Vagina (tissue), 2 donors: ENCODE measurements around the gene DHRSX. TPM values are rescaled to one million over a fixed set of nuclear protein-coding genes. Genes with fewer than 3 reads are reported as not detected.
"Not testable (repeated sequence)": the region's sequence is repeated elsewhere in the genome, so short reads cannot be mapped to it uniquely, and the experiment has no call there.

Source experiments
- DNase-seq, 2 donors: peaks; one replicate each; pipeline ENCODE4 v3.0.0-alpha.2; 2017; ENCODE audit errors: extremely low spot score in 2 of 2
- H3K27ac ChIP-seq: fragments of 200-600 bp; sonication (generic); one replicate; pipeline ENCODE4 v1.5.1; 2019
- H3K27me3 ChIP-seq: fragments of 200-600 bp; sonication (generic); one replicate; pipeline ENCODE4 v1.5.1; 2019
- H3K36me3 ChIP-seq, 2 donors: fragments of 200-600 bp; sonication (generic); one replicate each; pipeline ENCODE4 v1.5.1; 2017 to 2019
- H3K4me1 ChIP-seq: fragments of 200-600 bp; sonication (generic); one replicate; pipeline ENCODE4 v1.5.1; 2019
- H3K4me3 ChIP-seq, 2 donors: fragments of 200-600 bp; sonication (generic); 1 replicate in 1 of 2; 2 replicates in 1 of 2; pipeline ENCODE4 v1.5.1; 2016 to 2019
- H3K9me3 ChIP-seq: fragments of 200-600 bp; sonication (generic); one replicate; pipeline ENCODE4 v1.5.1; 2019
- POLR2A ChIP-seq, 2 donors: fragments of 450-650 bp; IDR thresholded peaks; one replicate each; pipeline ENCODE4 v1.6.1; 2017; ENCODE audit warnings: antibody characterized with exemption in 2 of 2, mild to moderate bottlenecking in 2 of 2, moderate library complexity in 2 of 2
- POLR2AphosphoS5 ChIP-seq, 2 donors: sonication (generic); formaldehyde crosslinking; IDR thresholded peaks; one replicate each; pipeline ENCODE4 v1.9.0; 2017; ENCODE audit warnings: antibody characterized with exemption in 2 of 2, mild to moderate bottlenecking in 2 of 2, low read depth in 1 of 2; ENCODE audit not compliant: insufficient read depth in 1 of 2
- intact Hi-C: fragments of 100-400 bp; cut with DNase I; formaldehyde crosslinking; loops from one replicate; pipeline ENCODE4 v1.15.1; 2023
- total RNA-seq: library from RNA; depleted of rRNA; stranded (reverse); fragments of >200 nt; gene quantifications from one replicate; pipeline ENCODE4 v1.2.3, GENCODE V29; 2016
- TF ChIP-seq, protein P1 (sequence below), 3 experiments: fragments of 450-650 bp in 2 of 3; fragments of 200-600 bp in 1 of 3; sonication (generic) in 1 of 3; IDR thresholded peaks; one replicate each; pipeline ENCODE4 v1.5.1; 2017 to 2019; ENCODE audit warnings: antibody characterized with exemption in 3 of 3, mild to moderate bottlenecking in 2 of 3, moderate library complexity in 2 of 3

DHRSX gene
- total RNA-seq, 1 donor from 2014 or later: 26.0 TPM

GRCh38 chrX:2425286-2426071, 75.3 kb downstream of the DHRSX start:
- no peaks in the 10 kb centered on the region for H3K9me3 ChIP-seq
- DNase-seq: no peak
- H3K27ac ChIP-seq: no peak overlapping the region
- no peak overlapping the region for H3K4me3 ChIP-seq
- no peaks in the 10 kb centered on the region for H3K27me3 ChIP-seq
- no peak for TF ChIP-seq POLR2A (IDR thresholded peaks at IDR 0.05)
- TF ChIP-seq POLR2AphosphoS5 (IDR thresholded peaks at IDR 0.05; ENCODE audit: insufficient read depth in 1 of 2, low read depth in 1 of 2): no peak
- TF ChIP-seq, protein P1, sequence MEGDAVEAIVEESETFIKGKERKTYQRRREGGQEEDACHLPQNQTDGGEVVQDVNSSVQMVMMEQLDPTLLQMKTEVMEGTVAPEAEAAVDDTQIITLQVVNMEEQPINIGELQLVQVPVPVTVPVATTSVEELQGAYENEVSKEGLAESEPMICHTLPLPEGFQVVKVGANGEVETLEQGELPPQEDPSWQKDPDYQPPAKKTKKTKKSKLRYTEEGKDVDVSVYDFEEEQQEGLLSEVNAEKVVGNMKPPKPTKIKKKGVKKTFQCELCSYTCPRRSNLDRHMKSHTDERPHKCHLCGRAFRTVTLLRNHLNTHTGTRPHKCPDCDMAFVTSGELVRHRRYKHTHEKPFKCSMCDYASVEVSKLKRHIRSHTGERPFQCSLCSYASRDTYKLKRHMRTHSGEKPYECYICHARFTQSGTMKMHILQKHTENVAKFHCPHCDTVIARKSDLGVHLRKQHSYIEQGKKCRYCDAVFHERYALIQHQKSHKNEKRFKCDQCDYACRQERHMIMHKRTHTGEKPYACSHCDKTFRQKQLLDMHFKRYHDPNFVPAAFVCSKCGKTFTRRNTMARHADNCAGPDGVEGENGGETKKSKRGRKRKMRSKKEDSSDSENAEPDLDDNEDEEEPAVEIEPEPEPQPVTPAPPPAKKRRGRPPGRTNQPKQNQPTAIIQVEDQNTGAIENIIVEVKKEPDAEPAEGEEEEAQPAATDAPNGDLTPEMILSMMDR (IDR thresholded peaks at IDR 0.05): no peak
- H3K4me1 ChIP-seq: no peaks in the 10 kb centered on the region
- intact Hi-C loops: no loop called here
- peaks cover 0 to 5% of the 10 kb centered on the region in 2 donors for H3K36me3 ChIP-seq

DNA sequence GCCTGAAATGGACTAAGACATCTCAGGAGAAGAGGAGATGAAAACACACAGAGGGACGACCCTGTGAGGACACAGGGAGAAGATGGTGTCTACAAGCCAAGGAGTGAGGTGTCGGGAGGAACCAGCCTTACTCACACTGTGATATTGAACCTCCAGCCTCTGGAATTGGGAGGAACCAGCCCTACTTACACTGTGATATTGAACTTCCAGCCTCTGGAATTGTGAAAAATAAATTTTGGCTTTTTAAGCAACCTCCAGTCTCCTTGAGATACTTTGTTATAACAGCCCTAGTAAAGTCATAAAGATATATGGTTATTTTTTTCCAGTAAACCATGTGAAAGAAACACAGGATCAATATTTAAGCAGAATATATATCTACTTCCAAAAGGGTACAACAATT, 76.5 kb downstream of the DHRSX start:
- Histone ChIP-seq H3K27me3 (no peaks in the 10 kb centered on the region), H3K9me3 (no peaks in the 10 kb centered on the region), H3K27ac (no peak overlapping the region), H3K4me1 (no peaks in the 10 kb centered on the region), H3K4me3 (no peak overlapping the region), H3K36me3 (peaks cover 0 to 5% of the 10 kb centered on the region in 2 donors)
- no peak for DNase-seq
- intact Hi-C loops: no loop called here
- TF ChIP-seq POLR2A (IDR thresholded peaks at IDR 0.05) (no peak), POLR2AphosphoS5 (IDR thresholded peaks at IDR 0.05; ENCODE audit: insufficient read depth in 1 of 2, low read depth in 1 of 2) (no peak)
- TF ChIP-seq, protein P1 (IDR thresholded peaks at IDR 0.05): no peak

- Histone ChIP-seq H3K27ac (no peak overlapping the region), H3K36me3 (peaks cover 0 to 5% of the 10 kb centered on the region in 2 donors), H3K4me3 (no peak overlapping the region), H3K4me1 (no peaks in the 10 kb centered on the region), H3K27me3 (no peaks in the 10 kb centered on the region), H3K9me3 (no peaks in the 10 kb centered on the region)
- intact Hi-C loops: no loop called here
- TF ChIP-seq POLR2A (IDR thresholded peaks at IDR 0.05): no peak
- TF ChIP-seq POLR2AphosphoS5 (IDR thresholded peaks at IDR 0.05; ENCODE audit: insufficient read depth in 1 of 2, low read depth in 1 of 2): no peak
- TF ChIP-seq, protein P1 (IDR thresholded peaks at IDR 0.05): no peak
- DNase-seq: no peak
Observed at GRCh38 chrX:2423899-2424298, 76.9 kb downstream of the DHRSX start.

GRCh38 chrX:2423282-2423681, 77.5 kb downstream of the DHRSX start:
- intact Hi-C loops: no loop called here
- TF ChIP-seq, protein P1 (IDR thresholded peaks at IDR 0.05): no peak
- no peaks in the 10 kb centered on the region for H3K4me1 ChIP-seq
- peaks cover 0 to 5% of the 10 kb centered on the region in 2 donors for H3K36me3 ChIP-seq
- H3K4me3 ChIP-seq: no peak overlapping the region
- no peaks in the 10 kb centered on the region for H3K9me3 ChIP-seq
- H3K27me3 ChIP-seq: no peaks in the 10 kb centered on the region
- H3K27ac ChIP-seq: no peak overlapping the region
- no peak for DNase-seq

GRCh38 chrX:2419418-2419817, 81.4 kb downstream of the DHRSX start:
- DNase-seq, H3K27me3 ChIP-seq, H3K4me3 ChIP-seq, H3K36me3 ChIP-seq, H3K4me1 ChIP-seq, H3K9me3 ChIP-seq, H3K27ac ChIP-seq, intact Hi-C loops: not testable (repeated sequence)
